ENCODE data around the gene PNPLA5.
"Not testable (repeated sequence)": the region's sequence is repeated elsewhere in the genome, so short reads cannot be mapped to it uniquely, and the experiment has no call there.

PNPLA5 gene

GRCh38 chr22:43879901-43880540 lies 11.8 kb downstream of the PNPLA5 start:
- H3K4me1 ChIP-seq, result no peaks in the 10 kb centered on the region
- peak; percentile 1 for DNase-seq
- TF ChIP-seq CTCF (IDR thresholded peaks at IDR 0.05; ENCODE audit: low read depth, low read length), result no peak
- H3K27me3 ChIP-seq, result no peaks in the 10 kb centered on the region
- H3K36me3 ChIP-seq, result no peaks in the 10 kb centered on the region
- H3K9me3 ChIP-seq, result no peaks in the 10 kb centered on the region
- no peak overlapping the region for H3K4me3 ChIP-seq (ENCODE audit: low read depth, low read length)

GRCh38 chr22:43878831-43879550 lies 12.8 kb downstream of the PNPLA5 start:
- Histone ChIP-seq H3K4me3 (ENCODE audit: low read depth, low read length) (no peak overlapping the region), H3K36me3 (no peaks in the 10 kb centered on the region), H3K9me3 (no peaks in the 10 kb centered on the region), H3K27me3 (no peaks in the 10 kb centered on the region; the same call in 1 of the 2 replicates), H3K4me1 (no peaks in the 10 kb centered on the region)
- TF ChIP-seq CTCF (IDR thresholded peaks at IDR 0.05; ENCODE audit: low read depth, low read length), result no peak
- DNase-seq, result peak; percentile 3

GRCh38 chr22:43878079-43878795 lies 13.6 kb downstream of the PNPLA5 start:
- DNase-seq, result peak; percentile 2
- H3K27me3 ChIP-seq, result no peaks in the 10 kb centered on the region; the same call in 1 of the 2 replicates
- H3K36me3 ChIP-seq, result no peaks in the 10 kb centered on the region
- no peak overlapping the region for H3K4me3 ChIP-seq (ENCODE audit: low read depth, low read length)
- H3K4me1 ChIP-seq, result no peaks in the 10 kb centered on the region
- TF ChIP-seq CTCF (IDR thresholded peaks at IDR 0.05; ENCODE audit: low read depth, low read length), result no peak
- H3K9me3 ChIP-seq, result no peaks in the 10 kb centered on the region

- Histone ChIP-seq H3K27me3 (no peaks in the 10 kb centered on the region; the same call in 1 of the 2 replicates), H3K4me1 (no peaks in the 10 kb centered on the region), H3K4me3 (ENCODE audit: low read depth, low read length) (no peak overlapping the region), H3K9me3 (no peaks in the 10 kb centered on the region), H3K36me3 (no peaks in the 10 kb centered on the region)
- TF ChIP-seq CTCF (IDR thresholded peaks at IDR 0.05; ENCODE audit: low read depth, low read length), result no peak
- DNase-seq, result peak; percentile 1
Observed at GRCh38 chr22:43876866-43877509, 14.8 kb downstream of the PNPLA5 start.

- Histone ChIP-seq H3K36me3 (no peaks in the 10 kb centered on the region), H3K9me3 (no peaks in the 10 kb centered on the region), H3K4me3 (ENCODE audit: low read depth, low read length) (no peak overlapping the region), H3K4me1 (no peaks in the 10 kb centered on the region), H3K27me3 (no peaks in the 10 kb centered on the region; the same call in 1 of the 2 replicates)
- no peak for DNase-seq
- TF ChIP-seq CTCF (IDR thresholded peaks at IDR 0.05; ENCODE audit: low read depth, low read length), result no peak
Observed at GRCh38 chr22:43869799-43870198, 22.0 kb downstream of the PNPLA5 start.

- not testable (repeated sequence) for H3K27me3 ChIP-seq; H3K4me3 ChIP-seq (ENCODE audit: low read depth, low read length); DNase-seq; H3K4me1 ChIP-seq; H3K36me3 ChIP-seq; H3K9me3 ChIP-seq
Observed at GRCh38 chr22:43869001-43869400, 22.8 kb downstream of the PNPLA5 start.

Measured in BE2C (cell line).